Neural crest cell (in vitro differentiated cells): ENCODE results near the gene NFIB. TPM values are rescaled to one million over a fixed set of nuclear protein-coding genes. Genes with fewer than 3 reads are reported as not detected.
A peak's percentile ranks its signal among the peaks of the same experiment; 100 is the strongest.

Experiments
- DNase-seq: peaks from one replicate; pipeline ENCODE4 v3.0.0; 2021; ENCODE audit warnings: low read depth, mixed read lengths, low spot score
- H3K27ac Mint-ChIP-seq: one replicate; pipeline ENCODE4 v1.8.0; 2021; ENCODE audit warnings: mild to moderate bottlenecking, mixed read lengths; ENCODE audit not compliant: unreplicated experiment
- H3K27me3 Mint-ChIP-seq: 2 replicates; pipeline ENCODE4 v1.8.0; 2021; ENCODE audit warnings: low read depth, mild to moderate bottlenecking, mixed read lengths
- H3K36me3 Mint-ChIP-seq: 2 replicates; pipeline ENCODE4 v1.8.0; 2021; ENCODE audit warnings: low read depth, mild to moderate bottlenecking, mixed read lengths
- H3K4me1 Mint-ChIP-seq: 2 replicates; pipeline ENCODE4 v1.8.0; 2021; ENCODE audit warnings: mixed read lengths
- H3K4me3 Mint-ChIP-seq: one replicate; pipeline ENCODE4 v1.8.0; 2021; ENCODE audit warnings: mild to moderate bottlenecking, mixed read lengths
- H3K9me3 Mint-ChIP-seq: 2 replicates; pipeline ENCODE4 v1.8.0; 2021; ENCODE audit warnings: mixed read lengths
- total RNA-seq: library from RNA; stranded (reverse); gene quantifications from 2 replicates; pipeline ENCODE4 v1.2.1, GENCODE V29; 2021
- TF ChIP-seq, protein P1 (sequence below): fragments of 200-600 bp; sonication (generic); conservative IDR thresholded peaks from 2 replicates; pipeline ENCODE4 v1.5.0; 2021; ENCODE audit warnings: antibody characterized with exemption, mild to moderate bottlenecking

The NFIB gene
- total RNA-seq, 1 donor from 2014 or later: 3.7 TPM

GRCh38 chr9:14312719-14313377 is 1.1 kb downstream of the NFIB start:
- peak; percentile 35 for DNase-seq
- Mint-ChIP-seq H3K27ac (no peak overlapping the region), H3K9me3 (no peaks in the 10 kb centered on the region), H3K36me3 (no peaks in the 10 kb centered on the region), H3K4me3 (peak overlapping the region; percentile 90), H3K4me1 (peaks cover 32% of the 10 kb centered on the region), H3K27me3 (peaks cover 85% of the 10 kb centered on the region)
- TF ChIP-seq, protein P1, sequence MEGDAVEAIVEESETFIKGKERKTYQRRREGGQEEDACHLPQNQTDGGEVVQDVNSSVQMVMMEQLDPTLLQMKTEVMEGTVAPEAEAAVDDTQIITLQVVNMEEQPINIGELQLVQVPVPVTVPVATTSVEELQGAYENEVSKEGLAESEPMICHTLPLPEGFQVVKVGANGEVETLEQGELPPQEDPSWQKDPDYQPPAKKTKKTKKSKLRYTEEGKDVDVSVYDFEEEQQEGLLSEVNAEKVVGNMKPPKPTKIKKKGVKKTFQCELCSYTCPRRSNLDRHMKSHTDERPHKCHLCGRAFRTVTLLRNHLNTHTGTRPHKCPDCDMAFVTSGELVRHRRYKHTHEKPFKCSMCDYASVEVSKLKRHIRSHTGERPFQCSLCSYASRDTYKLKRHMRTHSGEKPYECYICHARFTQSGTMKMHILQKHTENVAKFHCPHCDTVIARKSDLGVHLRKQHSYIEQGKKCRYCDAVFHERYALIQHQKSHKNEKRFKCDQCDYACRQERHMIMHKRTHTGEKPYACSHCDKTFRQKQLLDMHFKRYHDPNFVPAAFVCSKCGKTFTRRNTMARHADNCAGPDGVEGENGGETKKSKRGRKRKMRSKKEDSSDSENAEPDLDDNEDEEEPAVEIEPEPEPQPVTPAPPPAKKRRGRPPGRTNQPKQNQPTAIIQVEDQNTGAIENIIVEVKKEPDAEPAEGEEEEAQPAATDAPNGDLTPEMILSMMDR: no peak

DNA sequence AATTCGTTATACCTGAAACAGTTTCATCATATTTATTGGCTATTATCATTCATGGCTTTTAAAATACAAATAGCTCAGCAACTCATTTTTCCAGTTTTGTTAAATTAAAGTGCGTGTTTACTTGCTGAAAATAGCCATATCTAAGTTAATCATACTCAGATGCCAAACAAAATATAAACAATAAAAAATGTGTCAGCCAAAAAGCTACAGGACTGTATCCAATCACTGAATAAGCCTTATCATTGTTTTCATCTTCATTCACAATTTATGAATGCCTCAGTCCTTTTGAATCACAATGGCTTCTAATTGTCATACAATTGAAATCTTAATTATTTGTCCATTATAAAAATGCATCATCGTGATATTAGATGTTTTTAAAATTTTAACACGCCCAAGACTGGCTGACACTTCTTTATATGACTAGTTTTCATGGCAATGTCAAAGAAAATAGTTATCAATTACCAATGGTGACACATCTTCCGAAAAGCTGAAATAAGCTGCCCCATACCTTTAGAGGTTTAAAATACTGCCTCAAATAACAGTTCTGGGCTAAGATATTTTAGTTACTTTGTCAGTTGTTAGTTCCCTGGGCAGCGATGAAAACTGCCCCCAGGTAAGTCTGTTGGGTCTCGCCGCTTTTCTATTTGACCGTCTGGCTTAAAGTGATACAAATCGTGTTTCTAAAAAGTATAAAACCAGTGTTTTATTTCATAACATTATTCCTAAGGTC is 1.8 kb downstream of the NFIB start:
- no peaks in the 10 kb centered on the region for H3K9me3 Mint-ChIP-seq
- H3K36me3 Mint-ChIP-seq: no peaks in the 10 kb centered on the region
- H3K4me1 Mint-ChIP-seq: peaks cover 32% of the 10 kb centered on the region
- DNase-seq: no peak
- no peak overlapping the region for H3K27ac Mint-ChIP-seq
- TF ChIP-seq, protein P1: no peak
- peaks cover 85% of the 10 kb centered on the region for H3K27me3 Mint-ChIP-seq
- H3K4me3 Mint-ChIP-seq: peak overlapping the region; percentile 86

GRCh38 chr9:14311171-14311949 is 2.6 kb downstream of the NFIB start:
- TF ChIP-seq, protein P1: no peak
- Mint-ChIP-seq H3K9me3 (no peaks in the 10 kb centered on the region), H3K4me3 (peak overlapping the region; percentile 86), H3K27me3 (peaks cover 83% of the 10 kb centered on the region), H3K36me3 (no peaks in the 10 kb centered on the region), H3K4me1 (peaks cover 28% of the 10 kb centered on the region), H3K27ac (no peak overlapping the region)
- no peak for DNase-seq

- Mint-ChIP-seq H3K9me3 (no peaks in the 10 kb centered on the region), H3K36me3 (no peaks in the 10 kb centered on the region), H3K4me3 (no peak overlapping the region), H3K4me1 (peaks cover 23% of the 10 kb centered on the region), H3K27ac (no peak overlapping the region), H3K27me3 (peaks cover 79% of the 10 kb centered on the region)
- TF ChIP-seq, protein P1: no peak
- no peak for DNase-seq
Measured at GRCh38 chr9:14310311-14310710, 3.6 kb downstream of the NFIB start.

DNA sequence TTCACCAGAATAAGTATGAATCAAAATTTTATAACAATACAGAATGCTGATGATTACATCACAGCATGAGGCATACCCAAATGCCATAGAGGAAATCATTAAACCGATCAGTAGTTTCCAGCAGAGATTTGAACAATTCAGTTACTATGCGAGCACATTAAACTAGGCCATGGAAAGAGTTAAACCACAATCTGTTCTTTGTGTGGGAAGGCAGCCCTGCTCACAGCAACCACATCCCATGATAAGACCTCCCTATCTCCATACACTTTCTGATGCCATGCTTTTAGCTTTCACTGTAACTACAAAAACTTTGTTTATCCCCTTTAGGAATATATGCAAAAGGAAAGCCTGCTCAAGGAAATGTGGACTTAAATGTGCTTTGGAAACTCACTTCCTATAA is 4.5 kb downstream of the NFIB start:
- no peaks in the 10 kb centered on the region for H3K36me3 Mint-ChIP-seq
- H3K27ac Mint-ChIP-seq: no peak overlapping the region
- no peaks in the 10 kb centered on the region for H3K9me3 Mint-ChIP-seq
- peaks cover 80% of the 10 kb centered on the region for H3K27me3 Mint-ChIP-seq
- H3K4me1 Mint-ChIP-seq: peaks cover 21% of the 10 kb centered on the region
- TF ChIP-seq, protein P1: no peak
- DNase-seq: no peak
- H3K4me3 Mint-ChIP-seq: no peak overlapping the region
